Umbilical cord (tissue), 2 donors: Measurements from ENCODE around the gene FXR2. TPM values are rescaled to one million over a fixed set of nuclear protein-coding genes. Genes with fewer than 3 reads are reported as not detected.

Experiments
- DNase-seq: peaks from one replicate; pipeline ENCODE4 v3.0.0-alpha.2; 2015; ENCODE audit warnings: low spot score
- total RNA-seq: library from RNA; depleted of rRNA; stranded (reverse); fragments of >200 nt; gene quantifications from one replicate; pipeline ENCODE4 v1.2.3, GENCODE V29; 2014; ENCODE audit warnings: low replicate concordance; ENCODE audit not compliant: insufficient read depth

Gene FXR2
- total RNA-seq, 1 donor from 2014 or later = 32.7 TPM

DNA sequence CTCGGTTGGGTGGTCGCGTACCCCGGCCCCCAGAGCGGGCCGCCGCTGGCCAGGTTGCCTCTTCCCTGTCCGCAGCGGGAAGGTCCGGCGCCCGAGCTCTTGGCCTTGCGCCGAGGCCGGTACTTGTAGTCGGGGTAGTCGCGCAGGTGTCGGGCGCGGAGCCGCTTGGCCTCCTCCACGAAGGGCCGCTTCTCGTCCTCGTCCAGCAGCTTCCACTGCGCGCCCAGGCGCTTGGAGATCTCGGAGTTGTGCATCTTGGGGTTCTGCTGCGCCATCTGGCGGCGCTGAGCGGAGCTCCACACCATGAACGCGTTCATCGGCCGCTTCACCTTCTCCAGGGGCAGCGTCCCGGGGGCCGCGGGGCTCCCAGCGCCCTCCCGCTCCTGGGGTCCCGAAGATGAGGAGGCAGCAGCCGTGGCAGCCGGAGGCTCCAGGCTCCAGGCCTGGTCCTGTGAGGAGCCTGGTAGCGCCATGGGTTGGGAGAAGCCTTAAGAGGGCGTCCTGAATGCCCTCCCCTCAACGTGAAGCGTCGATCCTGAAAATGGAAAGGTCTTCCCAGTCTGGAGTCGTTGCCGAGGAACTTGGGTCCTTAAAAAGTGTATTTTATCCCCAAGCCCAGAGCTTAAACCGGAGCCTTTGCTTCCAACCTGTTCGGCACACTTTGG, 25.4 kb downstream of the FXR2 start:
- DNase-seq = peak; percentile 87

DNA sequence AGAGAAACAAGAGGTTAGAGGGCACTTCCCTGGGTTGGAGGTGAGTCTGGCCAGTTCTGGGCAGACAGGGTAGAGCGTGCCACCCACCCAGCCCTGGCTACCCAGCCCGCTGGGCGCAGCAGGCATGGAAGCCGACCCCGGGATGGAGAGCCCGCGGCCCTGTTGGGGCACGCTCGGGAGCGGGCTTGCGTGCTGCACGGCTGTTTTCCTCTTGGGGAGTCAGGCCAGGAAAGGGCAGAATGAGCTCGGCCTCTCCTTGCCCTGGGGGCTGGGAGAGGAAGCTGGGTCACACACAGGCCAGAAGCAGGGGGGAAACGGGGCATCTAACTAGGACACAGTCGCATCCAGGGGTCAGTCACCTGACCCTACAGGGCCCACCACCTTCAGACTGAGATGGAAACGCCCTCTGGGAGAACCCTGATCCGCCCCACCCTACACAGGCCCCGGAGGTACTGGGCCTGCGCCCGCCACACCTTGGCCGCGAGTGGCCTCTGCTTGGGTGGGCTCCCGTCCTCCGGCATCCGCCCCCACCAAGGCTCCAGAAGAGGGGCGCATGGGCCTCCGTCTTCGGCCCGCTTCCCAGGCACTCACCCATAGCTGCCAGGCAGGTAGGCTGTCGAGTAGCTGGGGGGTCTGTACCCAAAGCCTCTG, 26.0 kb downstream of the FXR2 start:
- DNase-seq = no peak

DNA sequence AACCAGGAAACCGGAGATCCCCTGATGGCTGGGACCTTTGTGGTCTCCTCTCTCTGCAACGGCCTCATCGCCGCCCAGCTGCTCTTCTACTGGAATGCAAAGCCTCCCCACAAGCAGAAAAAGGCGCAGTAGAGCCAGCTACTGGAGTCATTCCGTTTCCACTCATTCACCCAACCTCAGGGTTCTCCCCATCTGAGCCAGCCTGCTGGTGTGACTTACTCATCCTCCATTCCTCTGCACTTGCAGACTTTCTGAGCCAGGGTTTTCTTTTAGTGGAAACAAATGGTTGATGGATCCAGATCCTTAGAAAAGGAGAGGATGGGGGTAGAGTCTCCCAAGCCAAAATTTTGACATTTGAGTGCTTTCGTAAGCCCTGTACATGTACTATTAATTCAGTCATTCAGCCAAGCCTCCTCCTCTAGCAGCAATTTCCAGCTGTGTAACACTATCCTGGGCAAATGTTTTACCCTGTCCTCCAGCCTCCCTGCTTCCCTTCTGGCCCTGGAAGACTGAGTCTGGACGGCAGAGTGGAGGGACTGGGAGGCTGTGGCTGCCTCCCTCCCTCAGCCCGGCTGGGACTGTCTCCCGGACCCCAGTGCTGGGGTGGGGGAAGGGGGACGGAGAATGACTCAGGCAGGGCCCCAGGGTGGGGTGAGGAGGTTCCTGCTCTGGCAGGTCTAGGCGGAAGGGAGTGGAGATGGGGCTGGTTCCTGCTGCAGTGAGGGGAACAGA, 27.1 kb downstream of the FXR2 start:
- no peak for DNase-seq

GRCh38 chr17:7586673-7587419, 27.9 kb downstream of the FXR2 start:
- DNase-seq = no peak

GRCh38 chr17:7583253-7584109, 31.2 kb downstream of the FXR2 start, which contains the start of gene MPDU1:
Gene MPDU1 (plus strand): TSS chr17:7583852. CDS start chr17:7583863, 11 bp downstream.
- peak; percentile 99 for DNase-seq

- no peak for DNase-seq
These were observed 32.1 kb downstream of the FXR2 start for GRCh38 chr17:7582396-7583252.

DNA sequence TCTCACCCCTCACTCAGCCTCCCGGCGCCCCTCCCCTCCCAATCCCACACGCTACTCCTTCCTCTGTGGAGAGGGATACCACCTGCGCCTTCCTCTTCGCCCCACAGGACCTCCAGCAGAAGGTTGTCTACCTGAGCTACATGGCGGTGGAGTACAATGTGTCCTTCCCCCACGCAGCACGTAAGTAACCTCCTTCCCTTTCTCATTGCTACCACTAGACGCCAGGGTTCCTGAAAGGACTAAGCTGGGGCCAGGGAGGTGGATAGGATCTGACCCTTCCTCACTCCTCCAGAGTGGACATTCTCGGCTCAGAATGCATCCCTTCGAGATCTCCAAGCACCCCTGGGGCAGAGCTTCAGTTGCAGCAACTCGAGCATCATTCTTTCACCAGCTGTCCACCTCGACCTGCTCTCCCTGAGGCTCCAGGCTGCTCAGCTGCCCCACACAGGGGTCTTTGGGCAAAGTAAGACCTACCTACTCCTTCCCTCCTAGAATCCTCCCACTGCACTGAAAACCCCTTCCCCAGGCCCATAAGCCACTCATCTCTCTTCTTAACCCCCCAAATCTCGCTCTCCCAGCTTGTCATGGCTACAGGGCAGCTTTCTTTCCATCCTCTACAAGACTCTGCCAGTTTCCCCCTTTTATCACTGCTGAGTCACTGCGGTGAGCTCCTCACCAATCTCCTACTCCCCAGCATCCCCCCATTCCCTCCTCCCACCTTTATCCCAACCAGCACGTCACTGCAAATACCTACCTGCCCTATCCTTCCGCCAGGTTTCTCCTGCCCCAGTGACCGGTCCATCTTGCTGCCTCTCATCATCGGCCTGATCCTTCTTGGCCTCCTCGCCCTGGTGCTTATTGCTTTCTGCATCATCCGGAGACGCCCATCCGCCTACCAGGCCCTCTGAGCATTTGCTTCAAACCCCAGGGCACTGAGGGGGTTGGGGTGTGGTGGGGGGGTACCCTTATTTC, 33.8 kb downstream of the FXR2 start:
- DNase-seq = no peak

DNA sequence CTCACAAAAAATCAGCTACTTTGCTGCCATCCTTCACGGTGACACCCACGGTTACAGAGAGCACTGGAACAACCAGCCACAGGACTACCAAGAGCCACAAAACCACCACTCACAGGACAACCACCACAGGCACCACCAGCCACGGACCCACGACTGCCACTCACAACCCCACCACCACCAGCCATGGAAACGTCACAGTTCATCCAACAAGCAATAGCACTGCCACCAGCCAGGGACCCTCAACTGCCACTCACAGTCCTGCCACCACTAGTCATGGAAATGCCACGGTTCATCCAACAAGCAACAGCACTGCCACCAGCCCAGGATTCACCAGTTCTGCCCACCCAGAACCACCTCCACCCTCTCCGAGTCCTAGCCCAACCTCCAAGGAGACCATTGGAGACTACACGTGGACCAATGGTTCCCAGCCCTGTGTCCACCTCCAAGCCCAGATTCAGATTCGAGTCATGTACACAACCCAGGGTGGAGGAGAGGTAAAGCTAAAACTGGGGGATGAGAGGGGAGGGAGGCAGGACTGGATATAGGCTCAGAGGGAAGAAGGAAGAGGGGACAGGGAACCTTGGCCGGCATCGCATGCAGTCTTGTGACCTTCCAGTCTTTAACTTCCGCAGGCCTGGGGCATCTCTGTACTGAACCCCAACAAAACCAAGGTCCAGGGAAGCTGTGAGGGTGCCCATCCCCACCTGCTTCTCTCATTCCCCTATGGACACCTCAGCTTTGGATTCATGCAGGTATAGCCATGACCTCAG, 34.7 kb downstream of the FXR2 start:
- DNase-seq = no peak

GRCh38 chr17:7579001-7579833, 35.5 kb downstream of the FXR2 start, which contains the start of gene CD68:
Gene CD68 (plus strand): TSS chr17:7579638. CDS start chr17:7579678, 40 bp downstream.
- DNase-seq = peak; percentile 84

DNA sequence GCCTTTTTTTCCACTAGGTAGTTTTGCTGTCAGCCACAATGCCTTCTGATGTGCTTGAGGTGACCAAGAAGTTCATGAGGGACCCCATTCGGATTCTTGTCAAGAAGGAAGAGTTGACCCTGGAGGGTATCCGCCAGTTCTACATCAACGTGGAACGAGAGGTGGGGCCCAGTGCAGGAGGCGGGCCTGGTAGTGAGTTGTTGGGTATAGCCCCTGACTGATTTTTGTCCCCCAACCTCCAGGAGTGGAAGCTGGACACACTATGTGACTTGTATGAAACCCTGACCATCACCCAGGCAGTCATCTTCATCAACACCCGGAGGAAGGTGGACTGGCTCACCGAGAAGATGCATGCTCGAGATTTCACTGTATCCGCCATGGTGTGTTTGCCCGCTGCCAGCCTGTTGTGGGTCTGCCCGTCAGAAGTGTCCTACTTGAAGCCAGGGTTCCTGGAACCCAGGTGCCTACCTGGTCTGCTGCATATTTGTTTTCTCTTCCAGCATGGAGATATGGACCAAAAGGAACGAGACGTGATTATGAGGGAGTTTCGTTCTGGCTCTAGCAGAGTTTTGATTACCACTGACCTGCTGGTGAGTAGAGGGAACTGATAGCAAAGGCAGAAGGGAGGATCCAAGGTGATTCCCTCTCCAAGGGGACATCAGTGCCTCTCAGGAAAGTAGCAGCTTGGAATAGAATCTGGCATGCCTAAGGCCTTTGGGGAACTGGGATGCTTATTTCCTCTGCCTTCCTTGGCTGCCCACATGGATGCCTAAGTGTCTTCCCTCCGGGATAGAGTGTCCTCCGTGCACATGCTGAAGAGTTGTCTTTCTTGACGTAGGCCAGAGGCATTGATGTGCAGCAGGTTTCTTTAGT, 37.1 kb downstream of the FXR2 start:
- DNase-seq = no peak

DNA sequence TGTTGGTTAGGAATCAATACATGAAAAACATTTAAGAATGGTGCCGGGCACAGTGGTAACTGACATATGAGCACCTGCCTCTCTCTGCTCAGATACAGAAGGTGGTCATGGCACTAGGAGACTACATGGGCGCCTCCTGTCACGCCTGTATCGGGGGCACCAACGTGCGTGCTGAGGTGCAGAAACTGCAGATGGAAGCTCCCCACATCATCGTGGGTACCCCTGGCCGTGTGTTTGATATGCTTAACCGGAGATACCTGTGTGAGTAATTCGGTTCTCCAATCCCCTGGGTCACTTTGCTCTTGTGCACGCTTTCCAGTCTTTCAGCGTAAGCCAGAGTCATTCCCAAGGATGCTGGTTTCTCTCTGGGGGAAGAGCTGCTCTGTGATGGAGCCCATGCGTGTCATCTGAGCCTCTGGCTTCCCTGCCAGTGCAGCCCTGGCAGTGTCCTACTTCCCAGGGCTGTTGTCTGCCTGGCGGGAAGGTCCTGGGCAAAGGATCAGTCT, 38.2 kb downstream of the FXR2 start:
- DNase-seq = no peak

GRCh38 chr17:7575959-7576358, 38.7 kb downstream of the FXR2 start:
- DNase-seq = no peak

DNA sequence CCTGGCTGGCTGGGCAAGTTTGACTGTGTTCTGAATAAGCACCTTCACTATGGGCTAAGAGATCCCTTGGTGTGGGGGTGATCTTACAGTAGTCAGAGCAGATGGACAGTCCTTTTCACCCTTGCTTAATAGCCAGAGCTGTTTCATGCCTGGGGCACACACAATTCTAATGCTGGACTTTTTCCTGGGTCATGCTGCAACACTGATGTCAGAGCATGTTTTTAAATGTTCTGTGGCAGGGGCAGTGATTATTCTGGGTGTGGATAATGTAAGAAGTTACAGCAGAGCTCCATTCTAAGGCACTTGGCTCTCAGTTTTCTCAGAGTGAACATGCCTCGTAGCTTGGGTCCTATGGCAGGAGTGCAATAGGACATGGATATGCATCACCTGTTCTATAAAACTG, 39.2 kb downstream of the FXR2 start:
- no peak for DNase-seq

- no peak for DNase-seq
These were observed 40.3 kb downstream of the FXR2 start for GRCh38 chr17:7574176-7574953.
